H1 (cell line): ENCODE data around the gene RRP1. TPM values are rescaled to one million over a fixed set of nuclear protein-coding genes. Genes with fewer than 3 reads are reported as not detected.

Experiments used
- CTCF ChIA-PET: fragments of 300-600 bp; sonication (Branson Sonifier 250); formaldehyde crosslinking; loops from one replicate; lab custom pipeline; 2021; ENCODE audit not compliant: partially characterized antibody; lab: Charles Lee
- POLR2A ChIA-PET: fragments of 300-600 bp; sonication (Branson Sonifier 250); formaldehyde crosslinking; loops from one replicate; lab custom pipeline; 2021; ENCODE audit warnings: inconsistent platforms; ENCODE audit not compliant: partially characterized antibody; lab: Charles Lee
- DNase-seq, 2 experiments: peaks; one replicate each; pipeline versions ENCODE4 v3.0.0 to v3.0.0-alpha.2; 2010 to 2022; ENCODE audit warnings: low spot score in 2 of 2, low read depth in 1 of 2, mixed read lengths in 1 of 2
- FAIRE-seq: peaks from 2 replicates; lab custom pipeline; 2011; peaks lifted over from hg19 to GRCh38; lab: Jason Lieb, UNC
- H2AFZ ChIP-seq: 2 replicates; pipeline ENCODE4 v1.8.1; 2012; ENCODE audit warnings: low read length, inconsistent platforms
- H2AK5ac ChIP-seq: 2 replicates; pipeline ENCODE4 v1.6.1; 2013; ENCODE audit warnings: low read depth, low read length
- H2BK120ac ChIP-seq: replicated peaks from 2 replicates; pipeline ENCODE3; 2013; ENCODE audit warnings: low read depth, low read length, inconsistent platforms
- H2BK12ac ChIP-seq: 2 replicates; pipeline ENCODE4 v1.6.1; 2013; ENCODE audit warnings: low read depth, low read length
- H2BK15ac ChIP-seq: 2 replicates; pipeline ENCODE4 v1.6.1; 2013; ENCODE audit warnings: low read length
- H2BK20ac ChIP-seq: 2 replicates; pipeline ENCODE4 v1.6.1; 2013; ENCODE audit warnings: low read length
- H2BK5ac ChIP-seq: 2 replicates; pipeline ENCODE4 v1.6.1; 2013; ENCODE audit warnings: low read depth, low read length
- H3K14ac ChIP-seq: 2 replicates; pipeline ENCODE4 v1.6.1; 2013; ENCODE audit warnings: inconsistent platforms; ENCODE audit not compliant: insufficient read length
- H3K18ac ChIP-seq: 2 replicates; pipeline ENCODE4 v1.6.1; 2013; ENCODE audit warnings: low read length; ENCODE audit errors: extremely low read depth
- H3K23ac ChIP-seq: 2 replicates; pipeline ENCODE4 v1.6.1; 2013; ENCODE audit warnings: inconsistent platforms; ENCODE audit not compliant: insufficient read length
- H3K23me2 ChIP-seq: 2 replicates; pipeline ENCODE4 v1.6.1; 2013; ENCODE audit warnings: low read depth, low read length
- H3K27ac ChIP-seq: 2 replicates; pipeline ENCODE4 v1.6.1; 2011; ENCODE audit warnings: low read depth, low read length, inconsistent platforms
- H3K27me3 ChIP-seq, 4 experiments: replicated peaks in 1 of 4; 1 replicate in 1 of 4; 2 replicates in 3 of 4; pipeline versions ENCODE4 v1.6.1 to v1.8.1; 2011 to 2013; ENCODE audit warnings: low read length in 3 of 4, mild to moderate bottlenecking in 3 of 4, inconsistent platforms in 2 of 4, mixed read lengths in 2 of 4, moderate library complexity in 1 of 4; ENCODE audit not compliant: control insufficient read depth in 3 of 4, insufficient read depth in 3 of 4; ENCODE audit errors: extremely low read depth in 1 of 4
- H3K36me3 ChIP-seq, 4 experiments: 2 replicates each; pipeline versions ENCODE4 v1.6.1 to v1.8.1; 2011 to 2013; ENCODE audit warnings: mild to moderate bottlenecking in 4 of 4, low read length in 3 of 4, moderate library complexity in 2 of 4, control low read depth in 1 of 4, inconsistent platforms in 1 of 4; ENCODE audit not compliant: insufficient read depth in 4 of 4, control insufficient read depth in 2 of 4
- H3K4ac ChIP-seq: replicated peaks from 2 replicates; pipeline ENCODE3; 2013; ENCODE audit warnings: low read length, low read depth, mixed read lengths, inconsistent platforms; ENCODE audit not compliant: insufficient read length
- H3K4me1 ChIP-seq, 4 experiments: replicated peaks in 1 of 4; 1 replicate in 1 of 4; 2 replicates in 3 of 4; pipeline versions ENCODE4 v1.6.1 to v1.8.1; 2011 to 2013; ENCODE audit warnings: low read length in 3 of 4, inconsistent platforms in 2 of 4, mixed read lengths in 1 of 4; ENCODE audit not compliant: insufficient read depth in 4 of 4, control insufficient read depth in 3 of 4
- H3K4me2 ChIP-seq, 2 experiments: 2 replicates each; pipeline versions ENCODE4 v1.6.1 to v1.8.1; 2011 to 2013; ENCODE audit warnings: low read depth in 2 of 2, low read length in 2 of 2, control low read depth in 1 of 2, inconsistent platforms in 1 of 2, mild to moderate bottlenecking in 1 of 2; ENCODE audit not compliant: insufficient read depth in 1 of 2
- H3K4me3 ChIP-seq, 4 experiments: fragments of 200-600, 300-600 bp in 1 of 4; sonication (generic), shearing (Covaris generic), sonication (Bioruptor Twin) in 1 of 4; 2 replicates each; pipeline versions ENCODE4 v1.5.1 to v1.8.1; 2011 to 2016; ENCODE audit warnings: low read length in 4 of 4, low read depth in 3 of 4, control low read depth in 2 of 4, inconsistent platforms in 2 of 4, mild to moderate bottlenecking in 2 of 4, mixed read lengths in 1 of 4, moderate library complexity in 1 of 4; ENCODE audit not compliant: insufficient read depth in 2 of 4; ENCODE audit errors: extremely low read depth in 1 of 4
- H3K56ac ChIP-seq: replicated peaks from 2 replicates; pipeline ENCODE3; 2013; ENCODE audit warnings: low read depth, mild to moderate bottlenecking, mixed read lengths, low read length, inconsistent platforms; ENCODE audit not compliant: insufficient read length
- H3K79me1 ChIP-seq: 2 replicates; pipeline ENCODE4 v1.6.1; 2013; ENCODE audit warnings: low read depth, low read length, control low read depth
- H3K79me2 ChIP-seq, 2 experiments: 2 replicates each; pipeline versions ENCODE4 v1.6.1 to v1.8.1; 2012 to 2013; ENCODE audit warnings: low read length in 2 of 2, mild to moderate bottlenecking in 2 of 2, inconsistent platforms in 1 of 2; ENCODE audit not compliant: insufficient read depth in 2 of 2, control insufficient read depth in 1 of 2
- H3K9ac ChIP-seq, 4 experiments: replicated peaks in 1 of 4; 1 replicate in 1 of 4; 2 replicates in 3 of 4; pipeline versions ENCODE4 v1.6.1 to v1.8.1; 2011 to 2013; ENCODE audit warnings: low read depth in 3 of 4, low read length in 3 of 4, control low read depth in 2 of 4, mild to moderate bottlenecking in 2 of 4, moderate library complexity in 2 of 4, inconsistent platforms in 1 of 4; ENCODE audit errors: extremely low read depth in 1 of 4
- H3K9me3 ChIP-seq, 2 experiments: 2 replicates each; pipeline versions ENCODE4 v1.6.1 to v1.8.1; 2012 to 2013; ENCODE audit warnings: mild to moderate bottlenecking in 2 of 2, moderate library complexity in 2 of 2, control low read depth in 1 of 2, inconsistent platforms in 1 of 2, low read depth in 1 of 2, low read length in 1 of 2, mixed read lengths in 1 of 2; ENCODE audit not compliant: insufficient read depth in 2 of 2
- H4K20me1 ChIP-seq, 2 experiments: replicated peaks in 1 of 2; 2 replicates each; pipeline versions ENCODE3 to v1.8.1; 2011 to 2013; ENCODE audit warnings: inconsistent platforms in 2 of 2, low read length in 2 of 2, mild to moderate bottlenecking in 1 of 2; ENCODE audit not compliant: insufficient read depth in 2 of 2, control insufficient read depth in 1 of 2
- H4K5ac ChIP-seq: 2 replicates; pipeline ENCODE4 v1.6.1; 2013; ENCODE audit warnings: low read length, low read depth, mixed read lengths, inconsistent platforms; ENCODE audit not compliant: insufficient read length
- H4K8ac ChIP-seq: 2 replicates; pipeline ENCODE4 v1.8.0; 2013; ENCODE audit warnings: mild to moderate bottlenecking, moderate library complexity, low read length, inconsistent platforms; ENCODE audit not compliant: insufficient read depth; ENCODE audit errors: extremely low read depth
- H4K91ac ChIP-seq: replicated peaks from 2 replicates; pipeline ENCODE3; 2013; ENCODE audit warnings: low read length, mixed read lengths, inconsistent platforms; ENCODE audit not compliant: insufficient read length
- CHD1 ChIP-seq: IDR thresholded peaks from 2 replicates; pipeline ENCODE4 v1.6.1; 2012; ENCODE audit warnings: low read depth, low read length, improper control_type of control experiment
- CREB1 ChIP-seq: IDR thresholded peaks from 2 replicates; pipeline ENCODE4 v1.6.1; 2012; ENCODE audit warnings: inconsistent platforms
- E2F6 ChIP-seq: IDR thresholded peaks from 2 replicates; pipeline ENCODE4 v1.6.1; 2012; ENCODE audit warnings: inconsistent platforms
- EZH2 ChIP-seq: fragments of 200-600 bp; sonication (generic); IDR thresholded peaks from 2 replicates; pipeline ENCODE4 v1.7.1; 2012; ENCODE audit warnings: low read depth, mild to moderate bottlenecking, moderate library complexity, low read length, inconsistent platforms; ENCODE audit not compliant: severe bottlenecking
- NANOG ChIP-seq: IDR thresholded peaks from 2 replicates; pipeline ENCODE4 v1.6.1; 2011; ENCODE audit warnings: low read length, low read depth, mild to moderate bottlenecking, inconsistent platforms; ENCODE audit not compliant: insufficient read depth, poor library complexity, severe bottlenecking
- POLR2AphosphoS5 ChIP-seq: IDR thresholded peaks from 2 replicates; pipeline ENCODE4 v1.6.1; 2011; ENCODE audit warnings: low read depth, low read length
- SP2 ChIP-seq: IDR thresholded peaks from 2 replicates; pipeline ENCODE4 v1.6.1; 2012; ENCODE audit warnings: mild to moderate bottlenecking, low read length, inconsistent platforms
- WGBS, 2 experiments: shearing (Covaris generic) in 1 of 2; methylation state at CpG; one replicate each; pipeline versions ENCODE4 v1.1.6 to v1.1.7; 2013 to 2015; ENCODE audit warnings: low lambda C conversion rate in 2 of 2, mixed read lengths in 2 of 2, inconsistent platforms in 1 of 2, low coverage in 1 of 2, missing lambda C conversion rate in 1 of 2; ENCODE audit not compliant: insufficient replicate concordance in 2 of 2, insufficient coverage in 1 of 2, insufficient read length in 1 of 2; ENCODE audit errors: extremely low coverage in 1 of 2, missing lambda C conversion rate in 1 of 2; 5-methylcytosine and 5-hydroxymethylcytosine counted together
- polyA plus RNA-seq, 7 experiments: library from polyadenylated mRNA; depleted of rRNA in 3 of 7; stranded (reverse) in 5 of 7; unstranded in 2 of 7; fragments of >200 nt in 5 of 7; fragments of 200-250 nt in 2 of 7; gene quantifications; 1 replicate in 5 of 7; 2 replicates in 1 of 7; 4 replicates in 1 of 7; pipeline versions ENCODE4 v1.2.1 to v1.2.3, GENCODE V29; 2011 to 2013; ENCODE audit warnings: missing spikeins in 2 of 7, mixed read lengths in 2 of 7
- total RNA-seq: library from RNA; stranded (reverse); fragmentation: NEBNext Ultra II Directional; extraction: Animal tissue kit (Norgen Biotek cat#: 25700); gene quantifications from 2 replicates; pipeline ENCODE4 v1.2.1, GENCODE V29; 2021

The RRP1 gene
- total and polyA plus RNA-seq, 2 of the 8 experiments (the other 6 are each of a cell fraction or from before 2014, with no cell fraction given) = 11.6 to 55.2 TPM

GRCh38 chr21:43797925-43798715, 8.7 kb downstream of the RRP1 start:
- Histone ChIP-seq H4K91ac (no peak overlapping the region), H3K79me1 (peaks cover 13% of the 10 kb centered on the region), H2BK5ac (no peak overlapping the region; the same call in 1 of the 2 replicates), H3K4me1 (no peaks in the 10 kb centered on the region), H3K27me3 (no peaks in the 10 kb centered on the region), H2AFZ (no peak overlapping the region), H3K23ac (no peak overlapping the region), H2BK15ac (no peak overlapping the region), H3K79me2 (peaks cover 0 to 14% of the 10 kb centered on the region in 2 experiments; a peak in 1 of 4 replicates), H2BK12ac (no peak overlapping the region), H2BK120ac (no peak overlapping the region), H3K4me3 (no peak overlapping the region), H4K20me1 (peaks cover 27 to 32% of the 10 kb centered on the region in 2 experiments), H4K8ac (no peak overlapping the region), H3K23me2 (no peaks in the 10 kb centered on the region), H3K36me3 (peaks cover 48 to 94% (median 83%) of the 10 kb centered on the region in 4 experiments), H3K9ac (no peak overlapping the region), H2BK20ac (no peak overlapping the region), H4K5ac (no peak overlapping the region), H3K4ac (no peak overlapping the region), H3K27ac (no peak overlapping the region), H3K4me2 (no peak overlapping the region), H2AK5ac (no peak overlapping the region), H3K9me3 (no peaks in the 10 kb centered on the region), H3K14ac (no peak overlapping the region), H3K56ac (no peak overlapping the region), H3K18ac (no peak overlapping the region)
- no peak for DNase-seq
- FAIRE-seq = no peak
- TF ChIP-seq CHD1 (no peak), CREB1 (no peak), EZH2 (no peak), POLR2AphosphoS5 (peak; percentile 37; the same call in 1 of the 2 replicates), NANOG (no peak), E2F6 (no peak), SP2 (no peak)
- ChIA-PET CTCF (interaction anchor here (0.7 to 2.2 kb wide), 5 partner anchors 8 to 141 kb away, joined by 3 to 6 read pairs (median 4); partner anchors contain the start of gene RRP1), POLR2A (interaction anchor here (0.6 to 3.6 kb wide), 5 partner anchors 8 to 610 kb away, joined by 3 to 19 read pairs (median 3); partner anchors contain the start of gene RRP1)
- 94% methylated on average over 29 of the region's 30 CpGs; no CpG with 5 or more reads in 1 of the 2 experiments for WGBS, 2 experiments
